ENCODE data around the gene ANKRD33. TPM values are rescaled to one million over a fixed set of nuclear protein-coding genes. Genes with fewer than 3 reads are reported as not detected.

Gene ANKRD33
- total and polyA plus RNA-seq, 2 experiments from 2014 or later: 0.27 to 1.7 TPM

DNA sequence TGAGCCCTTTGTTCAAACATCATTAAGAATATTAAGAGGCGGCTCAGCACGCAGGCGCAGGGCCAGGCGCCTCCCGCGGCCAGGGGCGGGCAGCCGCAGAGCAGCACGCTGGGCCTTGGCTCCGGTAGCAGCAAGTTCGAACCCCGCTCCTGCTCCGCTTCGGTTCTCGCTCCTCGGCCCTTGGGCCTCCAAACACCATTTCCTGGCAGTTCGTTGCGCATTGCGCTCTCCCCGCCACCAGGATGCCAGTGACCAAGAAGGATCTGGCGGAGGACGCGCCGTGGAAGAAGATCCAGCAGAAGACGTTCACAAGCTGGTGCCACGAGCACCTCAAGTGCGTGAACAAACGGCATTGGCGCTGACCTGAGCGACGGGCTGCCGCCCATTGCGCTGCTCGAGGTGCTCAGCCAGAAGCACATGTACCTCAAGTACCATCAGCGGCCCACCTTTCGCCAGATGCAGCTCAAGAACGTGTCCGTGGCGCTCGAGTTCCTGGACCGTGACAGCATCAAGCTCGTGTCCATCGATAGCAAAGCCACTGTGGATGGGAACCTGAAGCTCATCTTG lies 12.5 kb downstream of the ANKRD33 start:
- no peak for DNase-seq (ENCODE audit: low spot score)
- no peaks in the 10 kb centered on the region for H3K9me2 ChIP-seq (ENCODE audit: insufficient read depth)
- H3K27me3 Mint-ChIP-seq (ENCODE audit: insufficient read depth, low read depth, poor library complexity): peaks cover 3% of the 10 kb centered on the region
- no peak overlapping the region for H3K4me3 Mint-ChIP-seq
- no peak overlapping the region for H3K27ac ChIP-seq (ENCODE audit: low read depth)
- no peak overlapping the region for H3K27ac Mint-ChIP-seq
- TF ChIP-seq ZNF462 (CRISPR knock-in tag; IDR thresholded peaks at IDR 0.05) (no peak), EZH2 (IDR thresholded peaks at IDR 0.05; ENCODE audit: low read depth, unreplicated experiment) (no peak)
- TF ChIP-seq, protein P1, sequence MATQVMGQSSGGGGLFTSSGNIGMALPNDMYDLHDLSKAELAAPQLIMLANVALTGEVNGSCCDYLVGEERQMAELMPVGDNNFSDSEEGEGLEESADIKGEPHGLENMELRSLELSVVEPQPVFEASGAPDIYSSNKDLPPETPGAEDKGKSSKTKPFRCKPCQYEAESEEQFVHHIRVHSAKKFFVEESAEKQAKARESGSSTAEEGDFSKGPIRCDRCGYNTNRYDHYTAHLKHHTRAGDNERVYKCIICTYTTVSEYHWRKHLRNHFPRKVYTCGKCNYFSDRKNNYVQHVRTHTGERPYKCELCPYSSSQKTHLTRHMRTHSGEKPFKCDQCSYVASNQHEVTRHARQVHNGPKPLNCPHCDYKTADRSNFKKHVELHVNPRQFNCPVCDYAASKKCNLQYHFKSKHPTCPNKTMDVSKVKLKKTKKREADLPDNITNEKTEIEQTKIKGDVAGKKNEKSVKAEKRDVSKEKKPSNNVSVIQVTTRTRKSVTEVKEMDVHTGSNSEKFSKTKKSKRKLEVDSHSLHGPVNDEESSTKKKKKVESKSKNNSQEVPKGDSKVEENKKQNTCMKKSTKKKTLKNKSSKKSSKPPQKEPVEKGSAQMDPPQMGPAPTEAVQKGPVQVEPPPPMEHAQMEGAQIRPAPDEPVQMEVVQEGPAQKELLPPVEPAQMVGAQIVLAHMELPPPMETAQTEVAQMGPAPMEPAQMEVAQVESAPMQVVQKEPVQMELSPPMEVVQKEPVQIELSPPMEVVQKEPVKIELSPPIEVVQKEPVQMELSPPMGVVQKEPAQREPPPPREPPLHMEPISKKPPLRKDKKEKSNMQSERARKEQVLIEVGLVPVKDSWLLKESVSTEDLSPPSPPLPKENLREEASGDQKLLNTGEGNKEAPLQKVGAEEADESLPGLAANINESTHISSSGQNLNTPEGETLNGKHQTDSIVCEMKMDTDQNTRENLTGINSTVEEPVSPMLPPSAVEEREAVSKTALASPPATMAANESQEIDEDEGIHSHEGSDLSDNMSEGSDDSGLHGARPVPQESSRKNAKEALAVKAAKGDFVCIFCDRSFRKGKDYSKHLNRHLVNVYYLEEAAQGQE (IDR thresholded peaks at IDR 0.05; ENCODE audit: unreplicated experiment): no peak
- no peak overlapping the region for H3K4me2 ChIP-seq
- H2AFZ ChIP-seq: no peak overlapping the region
- H4K20me1 ChIP-seq (replicated peaks; ENCODE audit: insufficient read depth): no peaks in the 10 kb centered on the region; the same call in 1 of the 2 replicates
- no peaks in the 10 kb centered on the region for H3F3A ChIP-seq (replicated peaks; ENCODE audit: low read depth)
- no peaks in the 10 kb centered on the region for H3K9me3 Mint-ChIP-seq
- H3K4me3 ChIP-seq: no peak overlapping the region
- H3K36me3 ChIP-seq (ENCODE audit: insufficient read depth): no peaks in the 10 kb centered on the region
- H3K79me2 ChIP-seq (replicated peaks; ENCODE audit: insufficient read depth): no peaks in the 10 kb centered on the region
- H3K4me1 Mint-ChIP-seq: peaks cover 4% of the 10 kb centered on the region
- H3K4me1 ChIP-seq (ENCODE audit: insufficient read depth): peaks cover 4% of the 10 kb centered on the region
- ATAC-seq: no peak
- H3K27me3 ChIP-seq (ENCODE audit: insufficient read depth): peaks cover 11% of the 10 kb centered on the region
- H3K36me3 Mint-ChIP-seq (ENCODE audit: low read depth): no peaks in the 10 kb centered on the region
